SHP77 treated with DMSO at 0.1 percent for 48 hours (cell line): ENCODE data around the gene PA2G4.
A peak's percentile ranks its signal among the peaks of the same experiment; 100 is the strongest.
"Not testable (repeated sequence)": the region's sequence is repeated elsewhere in the genome, so short reads cannot be mapped to it uniquely, and the experiment has no call there.

ENCODE experiments used
- DNase-seq: peaks from one replicate; lab custom pipeline; 2025; lab: John Stamatoyannopoulos, UW

The PA2G4 gene

DNA sequence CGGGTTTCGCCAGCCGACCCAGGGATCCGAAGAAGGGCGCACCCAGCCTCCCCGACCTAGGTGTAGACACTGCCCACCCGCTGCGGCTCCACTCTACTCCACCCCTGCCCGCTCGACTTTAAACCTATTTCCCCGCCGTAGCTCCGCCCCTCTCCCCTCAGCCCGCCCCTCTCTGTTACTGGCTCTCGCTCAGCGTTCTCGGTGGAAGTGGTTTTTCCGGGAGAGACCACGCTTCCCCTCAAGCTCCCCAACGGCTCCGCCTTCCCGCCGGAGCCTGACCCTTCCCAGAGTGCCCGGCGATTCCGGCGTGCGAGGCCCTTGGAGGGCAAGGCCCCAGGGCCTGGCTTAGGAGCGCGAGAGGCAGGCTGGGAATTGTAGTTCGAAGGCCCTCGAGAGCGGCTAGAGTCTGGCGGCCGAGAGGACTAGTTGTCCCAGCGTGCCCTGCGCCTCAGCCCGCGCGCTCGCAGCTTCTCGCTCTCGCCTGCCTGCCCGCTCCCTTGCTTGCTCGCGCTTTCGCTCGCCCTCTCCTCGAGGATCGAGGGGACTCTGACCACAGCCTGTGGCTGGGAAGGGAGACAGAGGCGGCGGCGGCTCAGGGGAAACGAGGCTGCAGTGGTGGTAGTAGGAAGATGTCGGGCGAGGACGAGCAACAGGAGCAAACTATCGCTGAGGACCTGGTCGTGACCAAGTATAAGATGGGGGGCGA, at the start of gene PA2G4:
TSS of gene PA2G4 (plus strand) at position 451 of the 706 bp plus-strand sequence. CDS start at position 630, 179 bp downstream.
- peak; percentile 96 for DNase-seq

DNA sequence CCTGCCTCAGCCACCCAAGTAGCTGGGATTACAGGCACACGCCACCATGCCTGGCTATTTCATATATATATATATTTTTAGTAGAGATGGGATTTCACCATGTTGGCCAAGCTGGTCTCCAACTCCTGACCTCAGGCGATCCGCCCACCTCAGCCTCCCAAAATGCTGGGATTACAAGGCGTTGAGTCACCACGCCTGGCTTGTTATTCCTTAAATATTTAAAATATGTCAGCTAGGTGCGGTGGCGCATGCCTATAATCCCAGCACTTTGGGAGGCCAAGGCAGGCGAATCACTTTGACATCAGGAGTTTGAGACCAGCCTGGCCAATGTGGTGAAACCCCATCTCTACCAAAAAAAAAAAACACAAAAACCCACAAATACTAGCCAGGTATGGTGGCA, 44.4 kb upstream of the PA2G4 start:
- DNase-seq = not testable (repeated sequence)

GRCh38 chr12:56061982-56062381, 42.4 kb upstream of the PA2G4 start:
- no peak for DNase-seq

DNA sequence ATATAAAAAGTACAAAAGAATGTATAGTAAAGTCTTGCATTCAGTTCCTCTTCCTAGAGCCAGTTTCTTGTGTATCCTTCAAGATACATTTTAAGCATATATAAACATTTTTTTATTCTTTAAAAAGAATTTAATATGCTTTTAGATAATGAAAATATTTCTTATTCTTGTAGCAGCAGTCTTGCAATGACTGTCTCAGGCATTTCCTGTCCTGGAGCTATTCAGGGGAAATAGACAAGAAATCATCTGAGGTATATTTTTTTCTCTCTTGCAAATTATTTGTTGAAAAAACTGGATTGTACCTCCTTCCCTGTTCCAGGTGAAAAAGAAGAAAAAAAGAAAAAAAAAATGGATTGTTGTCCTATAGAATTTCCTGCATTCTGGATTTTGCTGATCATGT, 41.4 kb upstream of the PA2G4 start:
- no peak for DNase-seq

DNA sequence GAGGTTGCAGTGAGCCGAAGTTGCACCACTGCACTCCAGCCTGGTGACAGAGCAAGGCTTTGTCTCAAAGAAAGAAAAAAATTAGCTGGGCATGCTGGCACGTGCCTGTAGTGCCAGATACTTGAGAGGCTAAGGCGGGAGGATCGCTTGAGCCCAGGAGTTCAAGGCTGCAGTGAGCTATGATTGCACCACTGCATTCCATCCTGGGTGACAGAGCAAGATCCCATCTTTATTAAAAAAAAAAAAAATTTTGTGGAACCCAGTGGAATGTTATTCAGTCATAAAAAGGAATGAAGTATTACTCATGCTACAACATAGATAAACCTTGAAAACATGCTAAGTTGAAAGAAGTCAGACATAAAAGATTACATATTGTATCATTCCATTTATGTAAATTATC, 32.7 kb upstream of the PA2G4 start:
- no peak for DNase-seq

GRCh38 chr12:56074396-56074795, 30.0 kb upstream of the PA2G4 start:
- DNase-seq = no peak

GRCh38 chr12:56077966-56078365, 26.4 kb upstream of the PA2G4 start:
- DNase-seq = not testable (repeated sequence)

- DNase-seq = no peak
Observed at GRCh38 chr12:56078427-56078826, 25.9 kb upstream of the PA2G4 start.

DNA sequence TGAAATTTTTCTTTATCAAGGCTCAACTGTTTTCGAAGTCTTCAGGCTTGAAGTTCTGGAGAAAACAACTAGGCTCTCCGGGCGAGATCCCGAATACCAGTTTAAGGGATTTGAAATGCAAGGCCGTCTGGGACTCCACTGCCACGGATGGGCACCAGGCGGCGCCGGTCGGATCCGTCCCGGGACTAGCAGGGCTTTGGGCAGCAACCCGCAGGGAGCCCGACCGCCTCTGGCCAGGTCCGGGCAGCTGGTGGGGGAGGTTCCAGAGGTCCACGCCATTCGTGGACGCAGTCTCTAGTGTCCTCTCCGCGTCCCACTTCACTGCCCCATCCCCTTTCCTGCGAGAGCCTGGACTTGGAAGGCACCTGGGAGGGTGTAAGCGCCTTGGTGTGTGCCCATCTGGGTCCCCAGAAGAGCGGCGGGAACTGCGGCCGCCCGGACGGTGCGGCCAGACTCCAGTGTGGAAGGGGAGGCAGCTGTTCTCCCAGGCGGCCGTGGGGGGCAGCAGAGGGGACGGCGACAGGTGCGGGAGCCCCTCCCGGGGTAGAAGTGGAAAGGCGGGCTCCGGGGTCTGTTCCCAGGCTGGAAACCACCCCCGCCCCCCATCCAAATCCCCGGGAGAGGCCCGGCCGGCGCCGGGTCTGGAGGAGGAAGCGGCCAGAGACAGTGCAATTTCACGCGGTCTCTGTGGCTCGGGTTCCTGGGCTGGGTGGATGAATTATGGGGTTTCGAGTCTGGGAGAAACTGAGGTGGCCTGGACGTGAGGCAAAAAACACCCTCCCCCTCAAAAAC, 25.2 kb upstream of the PA2G4 start:
- DNase-seq = peak; percentile 32

- no peak for DNase-seq
Observed at GRCh38 chr12:56079723-56080555, 24.4 kb upstream of the PA2G4 start, which contains the start of gene ERBB3. Gene ERBB3 (plus strand): TSS chr12:56080165. CDS start chr12:56080301, 136 bp downstream.

DNA sequence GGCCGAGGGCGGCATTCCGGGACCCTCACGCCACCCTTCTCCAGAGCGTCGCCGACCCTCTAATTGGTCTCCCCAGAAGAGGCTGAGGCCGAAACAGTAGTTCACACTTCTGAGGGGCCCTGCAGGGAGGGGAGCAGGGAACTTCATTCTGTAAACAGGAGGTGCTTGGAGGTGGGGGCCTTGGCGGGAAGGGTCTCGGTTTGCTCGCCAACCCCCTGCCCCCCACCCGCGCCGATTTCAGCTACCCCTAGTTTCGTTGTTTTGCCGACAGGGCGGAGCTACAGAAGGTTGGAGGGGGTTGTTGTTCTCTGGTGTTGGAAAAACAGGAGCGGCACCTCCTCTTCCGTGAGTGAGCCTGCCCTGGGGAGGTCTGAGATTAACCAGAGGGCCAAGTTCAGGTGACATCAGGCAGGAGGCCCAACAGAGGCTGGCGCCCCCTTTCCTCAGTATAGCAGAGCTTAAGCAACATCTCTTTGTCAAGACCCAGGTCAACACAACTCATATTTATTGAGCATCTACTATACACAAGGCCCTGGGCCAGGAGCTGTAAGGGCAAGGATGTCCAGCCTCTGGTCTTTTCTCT, 23.7 kb upstream of the PA2G4 start:
- no peak for DNase-seq

GRCh38 chr12:56081393-56082347, 22.7 kb upstream of the PA2G4 start:
- DNase-seq = no peak

DNA sequence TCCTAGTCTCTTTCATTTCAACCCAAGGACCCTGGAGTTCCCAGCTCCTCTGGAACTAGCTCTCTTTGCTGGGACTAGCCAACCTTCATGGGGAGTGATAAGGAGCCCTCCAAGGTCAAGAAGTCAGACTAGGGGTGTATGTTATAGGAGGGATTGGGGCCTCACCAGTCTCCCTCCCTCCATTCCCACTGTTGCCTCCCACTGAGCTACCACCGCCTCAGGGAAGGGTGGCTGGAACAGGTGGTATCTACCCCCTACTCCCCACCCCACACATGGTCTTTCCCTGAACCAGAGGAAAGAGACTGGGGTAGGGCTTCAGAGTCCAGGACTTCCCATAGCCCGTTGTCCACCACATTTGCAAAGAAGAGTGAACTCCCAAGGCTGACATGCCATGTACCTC, 22.0 kb upstream of the PA2G4 start:
- DNase-seq = no peak

- no peak for DNase-seq
Observed at GRCh38 chr12:56082967-56083366, 21.4 kb upstream of the PA2G4 start.

- DNase-seq = no peak
Observed at GRCh38 chr12:56084958-56085543, 19.3 kb upstream of the PA2G4 start.

DNA sequence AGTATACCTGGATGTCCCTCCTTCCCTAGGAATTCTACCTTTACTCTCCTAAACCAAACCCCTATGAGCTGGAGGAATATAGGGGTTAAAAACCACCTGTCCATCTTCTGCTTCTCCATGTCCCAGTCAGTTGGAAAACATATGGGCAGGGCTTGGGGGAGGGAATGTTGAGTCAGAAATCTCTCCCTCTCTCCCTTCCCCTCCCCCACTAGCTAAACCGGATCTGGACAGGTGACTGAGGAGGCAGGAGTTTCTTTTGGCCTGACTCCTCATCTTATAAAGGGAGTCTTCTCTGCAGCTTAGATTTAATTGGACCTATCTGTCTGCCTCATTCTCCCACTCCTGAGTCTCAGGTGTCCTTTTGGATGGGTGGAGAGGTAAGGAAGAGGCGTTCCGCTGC, 18.3 kb upstream of the PA2G4 start:
- no peak for DNase-seq

GRCh38 chr12:56086608-56087007, 17.8 kb upstream of the PA2G4 start:
- no peak for DNase-seq

DNA sequence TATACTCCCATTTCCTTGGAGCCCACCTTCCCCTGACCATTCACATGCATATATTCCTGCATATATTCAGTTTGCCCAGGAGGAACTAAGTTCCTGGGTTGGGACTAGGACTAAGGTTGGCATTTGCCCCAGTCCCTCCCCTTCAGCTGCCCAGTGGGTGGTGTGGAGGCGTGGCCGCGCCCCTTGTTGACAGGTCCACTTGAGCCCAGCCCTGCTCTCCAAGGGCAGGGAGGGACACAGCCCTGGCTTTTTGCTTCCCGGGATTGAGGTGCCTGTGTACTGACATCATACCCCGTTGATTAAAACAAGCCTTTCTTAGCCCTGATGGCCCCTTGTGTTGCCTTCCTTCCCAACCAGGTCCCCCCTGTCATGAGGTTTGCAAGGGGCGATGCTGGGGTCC, 17.1 kb upstream of the PA2G4 start:
- no peak for DNase-seq

DNA sequence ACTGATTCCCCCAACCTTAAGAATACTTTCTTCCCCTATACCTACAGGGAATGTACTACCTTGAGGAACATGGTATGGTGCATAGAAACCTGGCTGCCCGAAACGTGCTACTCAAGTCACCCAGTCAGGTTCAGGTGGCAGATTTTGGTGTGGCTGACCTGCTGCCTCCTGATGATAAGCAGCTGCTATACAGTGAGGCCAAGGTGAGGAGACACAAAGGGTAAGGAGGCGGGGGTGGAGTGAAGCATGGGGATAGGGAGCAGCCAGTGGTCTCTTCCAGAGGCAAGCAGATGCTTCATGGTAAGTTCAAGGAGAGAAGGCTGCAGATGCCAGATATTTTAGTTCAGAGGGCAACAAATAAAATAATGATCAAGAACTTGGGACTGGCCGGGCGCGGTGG, 6.6 kb upstream of the PA2G4 start:
- no peak for DNase-seq

DNA sequence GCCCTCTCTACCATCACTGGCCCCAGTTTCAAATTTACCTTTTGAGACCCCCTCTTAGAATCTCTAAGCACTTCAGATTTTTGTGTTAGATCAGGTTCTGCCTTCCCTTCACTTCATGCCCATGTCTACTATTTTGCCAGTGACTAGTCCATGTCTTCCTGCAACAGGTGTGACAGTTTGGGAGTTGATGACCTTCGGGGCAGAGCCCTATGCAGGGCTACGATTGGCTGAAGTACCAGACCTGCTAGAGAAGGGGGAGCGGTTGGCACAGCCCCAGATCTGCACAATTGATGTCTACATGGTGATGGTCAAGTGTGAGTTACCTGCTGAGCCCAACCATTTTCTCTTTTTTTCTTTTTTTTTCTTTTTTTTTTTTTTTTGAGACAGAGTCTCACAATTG, 5.8 kb upstream of the PA2G4 start:
- DNase-seq = no peak

GRCh38 chr12:56099787-56100186, 4.6 kb upstream of the PA2G4 start:
- DNase-seq = no peak
